Endothelial cell (in vitro differentiated cells): ENCODE measurements around the gene TCN2. TPM values are rescaled to one million over a fixed set of nuclear protein-coding genes. Genes with fewer than 3 reads are reported as not detected.

ENCODE experiments used
- DNase-seq: peaks from one replicate; pipeline ENCODE4 v3.0.0; 2021; ENCODE audit warnings: low spot score
- H3K27ac Mint-ChIP-seq: one replicate; pipeline ENCODE4 v1.8.0; 2021; ENCODE audit warnings: mixed read lengths, inconsistent platforms; ENCODE audit not compliant: unreplicated experiment
- H3K27me3 Mint-ChIP-seq: one replicate; pipeline ENCODE4 v1.8.0; 2021; ENCODE audit warnings: mild to moderate bottlenecking, moderate library complexity, mixed read lengths, inconsistent platforms; ENCODE audit not compliant: unreplicated experiment
- H3K36me3 Mint-ChIP-seq: one replicate; pipeline ENCODE4 v1.8.0; 2021; ENCODE audit warnings: mild to moderate bottlenecking, low read depth, mixed read lengths, inconsistent platforms; ENCODE audit not compliant: unreplicated experiment
- H3K4me1 Mint-ChIP-seq: one replicate; pipeline ENCODE4 v1.8.0; 2021; ENCODE audit warnings: mild to moderate bottlenecking, mixed read lengths, inconsistent platforms; ENCODE audit not compliant: unreplicated experiment
- H3K4me3 Mint-ChIP-seq: one replicate; pipeline ENCODE4 v1.8.0; 2021; ENCODE audit warnings: mild to moderate bottlenecking, mixed read lengths, inconsistent platforms; ENCODE audit not compliant: unreplicated experiment
- H3K9me3 Mint-ChIP-seq: one replicate; pipeline ENCODE4 v1.8.0; 2021; ENCODE audit warnings: mixed read lengths, inconsistent platforms; ENCODE audit not compliant: unreplicated experiment
- CTCF ChIP-seq: fragments of 200-600 bp; sonication (generic); IDR thresholded peaks from one replicate; pipeline ENCODE4 v1.5.0; 2021; ENCODE audit warnings: antibody characterized with exemption; ENCODE audit not compliant: unreplicated experiment
- total RNA-seq: library from RNA; stranded (reverse); fragmentation: NEBNext Ultra II Directional; extraction: Animal tissue kit (Norgen Biotek cat#: 25700); gene quantifications from one replicate; pipeline ENCODE4 v1.2.1, GENCODE V29; 2021; ENCODE audit not compliant: unreplicated experiment

The TCN2 gene
- total RNA-seq, 1 donor from 2014 or later, result 59.5 TPM

DNA sequence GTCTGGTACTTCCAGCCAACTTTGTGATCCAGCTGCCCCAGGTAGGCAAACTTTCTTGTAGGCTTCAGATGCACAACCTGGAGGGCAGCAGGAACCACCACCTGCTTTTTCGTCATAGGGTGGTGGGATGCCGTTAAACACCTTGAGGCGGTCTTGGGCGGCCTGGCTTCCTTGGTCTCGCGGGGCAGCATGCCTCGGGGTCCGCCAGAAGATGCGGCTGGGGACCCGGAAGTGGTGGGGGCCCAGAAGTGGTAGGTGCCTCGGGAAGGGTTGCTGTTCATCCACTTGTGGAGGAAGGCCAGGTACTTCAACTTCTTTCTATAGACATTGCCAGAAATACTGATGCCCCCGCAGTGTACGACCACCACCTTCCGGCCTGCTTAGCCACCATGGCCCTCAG lies 47.4 kb downstream of the TCN2 start:
- DNase-seq, result no peak
- Mint-ChIP-seq H3K9me3 (no peaks in the 10 kb centered on the region), H3K4me1 (peaks cover 3% of the 10 kb centered on the region), H3K27ac (no peak overlapping the region), H3K36me3 (no peaks in the 10 kb centered on the region), H3K27me3 (peaks cover 4% of the 10 kb centered on the region), H3K4me3 (no peak overlapping the region)
- TF ChIP-seq CTCF, result no peak

DNA sequence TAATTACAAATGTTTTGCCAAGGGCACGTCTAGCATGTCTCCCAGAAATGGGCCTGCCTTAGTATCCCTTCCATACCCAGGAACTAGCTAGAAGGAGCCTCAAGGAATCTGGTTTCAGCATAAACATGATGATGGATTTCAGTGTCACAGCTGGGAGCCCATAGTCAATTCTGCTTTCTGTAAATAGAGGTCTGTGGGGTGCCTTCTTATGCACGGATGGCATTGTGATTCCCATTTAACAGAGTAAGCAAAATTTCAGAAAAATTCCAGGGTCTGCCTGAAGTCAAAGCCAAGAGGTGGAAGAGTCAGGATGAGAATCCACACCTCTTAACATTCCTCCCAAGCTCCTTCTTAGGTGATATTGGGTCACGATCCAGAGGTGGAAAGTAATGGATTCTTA lies 48.6 kb downstream of the TCN2 start:
- no peak overlapping the region for H3K4me3 Mint-ChIP-seq
- H3K27me3 Mint-ChIP-seq, result peaks cover 4% of the 10 kb centered on the region
- DNase-seq, result no peak
- H3K27ac Mint-ChIP-seq, result no peak overlapping the region
- no peak for TF ChIP-seq CTCF
- H3K9me3 Mint-ChIP-seq, result no peaks in the 10 kb centered on the region
- peaks cover 2% of the 10 kb centered on the region for H3K4me1 Mint-ChIP-seq
- no peaks in the 10 kb centered on the region for H3K36me3 Mint-ChIP-seq

- Mint-ChIP-seq H3K27ac (no peak overlapping the region), H3K9me3 (no peaks in the 10 kb centered on the region), H3K36me3 (peaks cover 16% of the 10 kb centered on the region), H3K4me3 (no peak overlapping the region), H3K27me3 (peaks cover 3% of the 10 kb centered on the region), H3K4me1 (peaks cover 6% of the 10 kb centered on the region)
- no peak for TF ChIP-seq CTCF
- DNase-seq, result no peak
Observed at GRCh38 chr22:30662040-30662439, 55.1 kb downstream of the TCN2 start.

GRCh38 chr22:30664798-30665197 lies 57.8 kb downstream of the TCN2 start:
- no peak for TF ChIP-seq CTCF
- H3K36me3 Mint-ChIP-seq, result peaks cover 21% of the 10 kb centered on the region
- H3K27ac Mint-ChIP-seq, result no peak overlapping the region
- peaks cover 14% of the 10 kb centered on the region for H3K4me1 Mint-ChIP-seq
- no peak for DNase-seq
- H3K9me3 Mint-ChIP-seq, result no peaks in the 10 kb centered on the region
- no peak overlapping the region for H3K4me3 Mint-ChIP-seq
- H3K27me3 Mint-ChIP-seq, result peaks cover 3% of the 10 kb centered on the region

GRCh38 chr22:30665266-30665665 lies 58.3 kb downstream of the TCN2 start:
- peaks cover 21% of the 10 kb centered on the region for H3K36me3 Mint-ChIP-seq
- peak overlapping the region; percentile 12 for H3K4me3 Mint-ChIP-seq
- no peak for DNase-seq
- H3K27me3 Mint-ChIP-seq, result peaks cover 3% of the 10 kb centered on the region
- peaks cover 14% of the 10 kb centered on the region for H3K4me1 Mint-ChIP-seq
- no peak overlapping the region for H3K27ac Mint-ChIP-seq
- no peaks in the 10 kb centered on the region for H3K9me3 Mint-ChIP-seq
- TF ChIP-seq CTCF, result no peak
